ENCODE measurements around the gene LTBP3.

Gene LTBP3

DNA sequence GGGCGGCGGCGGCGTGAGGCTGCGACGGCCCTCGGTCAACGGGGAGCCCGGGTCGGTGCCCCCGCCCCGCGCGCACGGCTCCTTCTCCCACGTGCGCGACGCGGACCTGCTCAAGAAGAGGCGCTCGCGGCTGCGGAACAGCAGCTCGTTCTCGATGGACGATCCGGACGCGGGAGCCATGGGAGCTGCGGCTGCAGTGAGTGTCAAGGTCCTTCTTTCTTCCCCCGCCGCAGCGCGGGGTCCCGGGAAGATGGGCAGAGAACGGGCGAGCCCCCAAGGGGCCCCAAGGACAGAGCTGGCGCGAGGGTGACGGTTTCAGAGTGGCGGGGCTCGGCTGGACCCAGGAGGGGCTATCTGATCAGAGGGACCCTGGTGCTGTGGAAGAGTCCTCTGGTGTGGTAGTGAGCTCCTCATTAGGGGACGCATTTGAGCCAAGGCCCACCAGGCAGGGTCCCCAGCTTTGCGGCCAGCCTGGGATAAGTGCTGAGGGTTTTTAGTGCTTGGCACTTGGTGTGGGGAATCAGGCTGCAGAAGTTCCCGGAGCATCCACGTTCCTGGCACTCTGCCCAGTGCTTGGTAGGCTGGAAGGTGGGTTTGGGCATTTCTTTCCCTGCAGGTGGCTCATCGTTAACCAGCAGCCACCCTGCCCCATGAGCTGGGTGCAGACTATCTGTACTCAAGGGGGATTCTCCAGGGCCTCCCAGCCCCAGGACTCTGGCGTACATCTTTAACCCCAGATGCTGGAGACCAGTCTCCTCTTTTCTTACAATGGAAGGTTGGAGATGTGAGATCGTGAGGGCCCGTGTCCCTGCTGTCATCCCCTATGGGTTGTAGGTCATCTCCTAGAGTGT lies 27.5 kb upstream of the LTBP3 start:
- no peak for DNase-seq

DNA sequence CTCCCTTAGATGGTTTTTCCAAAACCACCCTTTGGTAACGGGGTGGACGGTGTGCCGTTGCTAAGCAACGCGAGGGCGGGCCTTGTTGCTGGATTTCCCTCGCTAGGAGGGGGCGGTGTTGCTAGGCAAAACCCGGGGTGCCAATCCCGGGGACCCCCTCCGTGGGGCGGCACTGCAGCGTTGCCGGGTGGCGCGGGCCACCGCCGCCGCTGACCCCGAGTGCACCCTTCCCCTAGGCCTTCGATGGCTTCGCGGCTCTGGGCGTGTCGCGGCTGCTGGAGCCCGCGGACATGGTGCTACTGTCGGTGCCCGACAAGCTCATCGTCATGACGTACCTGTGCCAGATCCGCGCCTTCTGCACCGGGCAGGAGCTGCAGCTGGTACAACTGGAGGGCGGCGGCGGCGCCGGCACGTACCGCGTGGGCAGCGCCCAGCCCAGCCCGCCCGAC lies 26.6 kb upstream of the LTBP3 start:
- DNase-seq = no peak

DNA sequence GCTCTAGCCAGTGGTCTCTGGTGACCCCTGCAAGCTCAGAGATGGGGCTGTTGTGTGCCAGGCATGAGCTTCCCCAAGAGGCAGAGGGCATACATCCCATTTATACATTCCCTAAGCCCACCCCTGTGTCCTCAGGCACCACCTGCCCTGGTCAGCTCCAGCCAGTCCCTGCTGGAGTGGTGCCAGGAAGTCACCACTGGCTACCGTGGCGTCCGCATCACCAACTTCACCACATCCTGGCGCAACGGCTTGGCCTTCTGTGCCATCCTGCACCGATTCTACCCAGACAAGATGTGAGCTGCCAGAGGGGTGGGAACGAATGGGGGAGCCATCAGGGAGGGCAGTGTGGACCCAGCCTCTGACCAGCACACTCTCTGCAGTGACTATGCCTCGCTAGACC lies 25.9 kb upstream of the LTBP3 start:
- DNase-seq = no peak

DNA sequence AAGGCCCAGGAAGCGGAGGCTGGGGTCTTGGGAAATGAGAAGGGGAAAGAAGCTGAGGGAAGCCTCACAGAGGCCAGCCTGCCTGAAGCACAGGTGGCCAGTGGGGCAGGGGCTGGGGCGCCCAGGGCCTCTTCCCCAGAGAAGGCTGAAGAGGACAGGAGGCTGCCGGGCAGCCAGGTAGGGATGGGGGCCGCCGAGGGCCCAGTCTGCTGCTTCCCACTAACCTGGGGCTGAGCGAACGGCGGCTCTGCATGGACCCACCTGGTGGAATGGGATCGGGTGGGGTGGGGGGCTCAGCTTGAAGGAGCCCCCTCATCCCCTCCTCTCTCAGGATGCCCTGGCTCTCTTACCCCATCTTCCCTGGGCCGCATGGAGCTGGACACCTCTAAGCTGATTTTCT lies 25.4 kb upstream of the LTBP3 start:
- no peak for DNase-seq

DNA sequence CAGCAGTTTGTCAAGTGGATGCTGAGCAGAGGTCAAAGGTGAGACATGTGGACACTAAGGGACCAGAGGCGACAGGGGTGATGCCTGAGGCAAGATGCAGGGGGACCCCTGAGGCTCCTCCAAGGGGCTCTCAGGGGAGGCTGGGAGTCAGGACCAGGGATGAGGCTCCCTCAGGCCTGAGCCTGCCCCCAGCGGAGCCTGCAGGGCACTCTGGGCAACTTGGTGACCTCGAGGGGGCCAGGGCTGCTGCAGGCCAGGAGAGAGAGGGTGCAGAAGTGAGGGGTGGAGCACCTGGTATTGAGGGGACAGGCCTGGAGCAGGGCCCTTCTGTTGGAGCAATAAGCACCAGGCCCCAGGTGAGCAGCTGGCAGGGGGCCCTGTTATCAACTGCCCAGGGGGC lies 23.8 kb upstream of the LTBP3 start:
- no peak for DNase-seq

DNA sequence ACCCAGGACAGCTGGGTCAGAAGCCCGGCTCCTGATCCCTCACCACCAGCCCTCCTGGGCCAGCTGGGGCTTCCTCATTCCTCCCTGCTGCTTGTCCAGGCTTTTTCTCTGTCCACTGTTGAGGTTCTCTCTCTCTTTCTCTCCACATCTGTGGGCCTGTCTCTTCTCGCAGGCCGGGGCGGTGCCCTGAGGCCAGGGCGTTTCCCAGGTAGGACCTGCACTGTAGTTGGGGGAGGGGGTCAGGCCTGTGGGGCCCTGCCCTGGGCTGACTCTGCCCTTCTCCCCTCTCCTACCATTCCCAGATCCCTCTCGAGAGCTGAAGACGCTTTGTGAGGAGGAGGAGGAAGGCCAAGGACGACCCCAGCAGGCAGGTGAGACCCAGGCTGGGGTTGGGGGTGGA lies 22.6 kb upstream of the LTBP3 start:
- no peak for DNase-seq

DNA sequence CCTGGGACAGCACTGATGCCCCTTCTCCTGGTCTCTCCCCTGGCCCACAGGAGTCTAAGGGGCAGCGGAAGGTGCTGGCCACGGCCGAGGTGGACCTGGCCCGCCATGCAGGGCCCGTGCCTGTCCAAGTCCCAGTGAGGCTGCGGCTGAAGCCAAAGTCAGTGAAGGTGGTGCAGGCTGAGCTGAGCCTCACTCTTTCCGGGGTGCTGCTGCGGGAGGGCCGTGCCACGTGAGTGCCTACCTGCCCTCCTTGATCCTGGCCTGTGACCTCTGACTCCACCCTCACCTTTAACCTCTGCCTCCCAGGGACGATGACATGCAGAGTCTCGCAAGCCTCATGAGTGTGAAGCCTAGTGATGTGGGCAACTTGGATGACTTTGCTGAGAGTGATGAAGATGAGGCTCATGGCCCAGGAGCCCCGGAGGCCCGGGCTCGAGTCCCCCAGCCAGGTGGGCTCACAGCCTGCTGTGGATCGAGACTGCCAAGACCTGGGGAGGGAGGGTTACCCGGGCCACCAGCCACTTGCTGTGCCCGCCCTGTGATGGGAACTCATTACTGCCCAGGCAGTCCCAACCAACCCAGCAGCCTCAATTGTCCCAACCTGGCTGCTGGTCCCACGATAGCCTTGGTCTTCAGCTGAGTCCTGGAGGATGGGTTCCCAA lies 22.0 kb upstream of the LTBP3 start:
- no peak for DNase-seq

DNA sequence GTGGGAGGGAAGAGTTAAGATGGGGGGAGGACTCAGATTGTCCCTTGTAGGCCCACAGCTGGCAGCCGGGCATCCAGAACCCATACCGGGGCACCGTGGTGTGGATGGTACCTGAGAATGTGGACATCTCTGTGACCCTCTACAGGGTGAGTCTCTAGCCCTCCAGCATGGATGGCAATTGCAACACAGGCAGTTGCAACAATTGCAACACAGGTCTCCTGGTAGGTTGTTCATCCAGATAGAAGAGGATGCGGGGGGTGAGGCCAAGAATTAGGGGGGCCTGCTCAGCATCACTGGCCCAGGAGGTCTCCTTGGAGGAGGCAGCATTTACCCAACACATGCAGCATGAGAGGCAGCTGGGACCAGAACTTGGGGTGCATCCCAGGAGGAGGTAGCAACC lies 21.1 kb upstream of the LTBP3 start:
- DNase-seq = no peak

DNA sequence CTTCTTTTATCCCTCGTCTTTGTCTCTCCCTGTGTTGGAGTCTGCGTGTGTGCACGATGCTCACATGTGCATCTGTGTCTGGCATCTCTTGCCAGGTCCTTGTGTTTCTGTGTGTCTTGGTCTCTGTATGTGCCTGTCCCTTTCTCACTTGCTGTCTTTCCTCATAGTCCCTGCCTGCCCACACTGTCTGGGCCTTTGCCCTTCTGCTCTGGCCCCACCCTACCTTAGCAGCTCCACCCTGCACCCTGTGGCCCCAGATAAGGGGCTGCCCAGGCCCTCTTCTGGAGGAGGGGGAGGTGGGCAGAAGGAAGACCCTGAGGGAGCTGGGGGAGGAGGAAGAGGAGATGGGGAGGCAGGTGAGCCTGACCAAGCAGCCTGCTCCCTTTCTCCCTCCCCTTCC lies 20.5 kb upstream of the LTBP3 start:
- no peak for DNase-seq

DNA sequence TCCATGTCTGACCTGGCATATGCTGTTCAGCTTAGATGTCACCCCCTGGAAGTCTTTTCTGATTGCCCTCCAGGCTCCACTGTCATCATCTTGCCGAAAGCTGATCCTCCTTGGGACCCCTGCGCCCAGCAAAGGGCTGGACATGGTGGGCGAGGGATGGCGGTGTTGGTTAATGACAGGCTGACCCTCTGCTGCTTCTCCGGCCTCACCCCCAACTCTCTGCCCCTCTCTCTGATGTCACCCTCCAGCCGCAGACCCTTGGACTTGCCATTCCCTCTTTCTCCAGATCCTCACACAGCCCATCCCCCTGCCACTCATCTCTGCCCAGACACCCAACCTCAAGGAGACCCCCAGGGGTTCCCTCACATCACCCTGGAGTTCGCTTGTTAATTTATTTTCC lies 20.0 kb upstream of the LTBP3 start:
- no peak for DNase-seq

DNA sequence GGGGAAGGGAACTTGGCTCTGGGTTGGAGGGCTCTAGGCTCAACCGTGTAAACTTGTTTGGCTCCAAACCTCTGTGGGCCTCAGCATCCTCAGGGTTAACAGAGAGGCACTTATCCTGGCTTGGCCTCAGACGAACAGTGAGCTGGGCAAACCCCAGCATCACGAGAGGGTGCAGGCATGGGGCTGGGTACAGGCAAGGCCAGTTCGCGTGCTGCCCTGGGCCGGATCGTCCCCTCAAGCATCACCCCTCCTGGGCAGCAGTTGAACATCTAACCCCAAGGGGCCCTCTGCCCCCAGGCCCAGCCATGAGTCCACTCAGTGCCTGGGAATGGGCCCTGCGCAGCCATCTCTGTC lies 19.6 kb upstream of the LTBP3 start:
- no peak for DNase-seq

DNA sequence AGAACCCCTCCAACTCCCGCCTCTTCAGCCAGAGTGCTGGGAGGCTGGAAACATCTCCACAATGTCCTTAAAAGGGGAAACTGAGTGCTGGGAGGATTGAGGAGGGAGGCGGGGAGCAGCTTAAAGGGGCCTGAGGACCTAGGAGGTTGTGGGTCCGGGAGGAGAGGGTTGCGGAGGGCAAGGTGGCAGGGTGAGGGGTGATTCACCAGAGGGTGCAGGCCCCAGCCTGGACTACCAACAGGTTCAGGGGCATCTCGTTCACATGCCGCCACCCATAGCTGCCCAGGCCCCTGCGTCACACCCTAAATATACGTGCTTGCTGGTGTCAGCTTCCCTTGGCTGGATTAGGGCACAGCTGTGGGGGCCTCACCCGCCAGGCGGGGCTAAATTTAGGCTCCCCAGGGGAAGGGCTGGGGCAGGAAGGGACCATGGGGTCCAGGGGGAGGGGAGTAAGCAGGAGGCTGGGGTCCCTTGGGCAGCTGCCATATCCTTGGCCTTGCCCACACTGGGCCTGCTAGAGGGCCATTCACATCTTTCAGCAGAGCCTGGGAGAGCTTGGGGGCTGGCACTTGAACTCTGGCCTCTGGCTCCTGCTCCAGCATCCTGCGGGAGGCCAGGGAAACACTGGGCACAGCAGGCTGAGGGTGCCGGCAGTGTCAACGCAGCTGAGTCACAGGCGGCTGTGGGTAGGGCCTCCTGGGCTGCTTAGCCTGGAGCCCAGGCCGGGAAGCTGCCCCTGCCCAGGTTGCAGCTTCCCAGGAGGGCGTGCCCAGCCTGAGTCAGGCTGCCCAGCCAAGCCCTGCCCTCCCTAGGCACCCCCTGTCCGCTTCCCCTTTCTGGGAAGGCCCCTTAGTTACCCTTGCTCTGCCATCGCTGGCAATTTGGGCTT lies 19.0 kb upstream of the LTBP3 start:
- DNase-seq = peak; percentile 84

DNA sequence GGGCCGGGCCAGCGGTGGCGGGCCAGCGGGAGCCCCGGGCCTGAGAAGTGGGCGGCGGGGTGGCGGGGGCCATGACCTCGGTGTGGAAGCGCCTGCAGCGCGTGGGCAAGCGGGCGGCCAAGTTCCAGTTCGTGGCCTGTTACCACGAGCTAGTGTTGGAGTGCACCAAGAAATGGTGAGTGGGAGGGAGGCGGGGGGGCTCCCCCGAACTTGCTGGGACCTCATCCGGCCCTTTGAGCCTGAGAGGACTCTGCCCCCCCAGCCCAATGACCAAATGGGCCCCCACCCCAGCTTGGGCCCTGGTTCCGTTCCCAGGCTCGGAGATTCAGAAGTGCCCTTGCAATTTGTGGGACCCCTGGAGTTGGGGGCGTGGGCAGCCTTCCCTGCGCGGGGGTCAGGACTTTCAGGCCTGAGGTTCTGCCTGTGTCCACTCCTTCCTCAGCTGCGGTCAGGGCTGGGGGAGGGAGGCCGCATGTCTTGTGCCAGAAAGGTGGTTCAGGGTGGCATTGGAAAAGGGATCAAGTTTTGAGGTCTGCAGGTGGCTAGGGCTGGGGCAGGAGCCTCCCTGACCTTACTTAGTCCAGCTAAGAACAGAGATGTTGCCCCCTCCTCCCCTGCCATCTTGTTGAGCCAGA lies 18.2 kb upstream of the LTBP3 start:
- DNase-seq = no peak

DNA sequence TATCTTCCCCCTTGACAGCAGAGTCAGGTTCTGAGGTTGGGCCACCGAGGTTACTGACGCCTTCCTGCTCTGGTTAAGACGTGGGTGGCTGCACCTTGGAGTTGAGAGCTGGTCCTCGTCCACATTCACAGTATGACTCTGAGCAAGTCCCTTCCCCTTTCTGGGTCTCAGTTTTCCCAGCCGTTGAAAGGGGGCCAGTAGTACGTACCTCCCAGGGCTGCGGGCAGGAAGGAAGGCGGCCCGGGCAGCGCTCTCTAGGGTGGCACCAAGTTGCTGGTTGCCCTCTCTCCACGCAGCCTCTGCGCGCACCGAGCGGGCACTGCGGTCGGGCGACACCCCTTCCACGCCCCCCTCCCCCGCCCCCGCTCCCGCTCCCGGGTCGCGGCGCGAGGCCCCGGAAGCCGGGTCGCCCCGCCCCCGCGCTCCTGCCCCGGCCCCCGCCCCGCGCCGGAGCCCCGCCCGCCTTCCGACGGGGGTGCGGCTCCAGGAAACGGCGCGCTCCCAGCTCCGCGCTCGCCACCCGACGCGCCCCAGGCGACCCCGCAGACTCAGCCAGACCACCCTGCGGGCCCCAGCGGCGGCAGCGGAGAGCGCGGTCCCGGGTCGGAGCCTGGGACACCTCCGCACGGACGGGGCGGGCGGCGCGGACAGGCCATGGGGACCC lies 17.5 kb upstream of the LTBP3 start, which contains the start of gene EHBP1L1:
EHBP1L1 (plus strand) TSS at position 486 of the 664 bp plus-strand sequence. CDS start 250 bp downstream, outside the sequence.
- DNase-seq = peak; percentile 86

DNA sequence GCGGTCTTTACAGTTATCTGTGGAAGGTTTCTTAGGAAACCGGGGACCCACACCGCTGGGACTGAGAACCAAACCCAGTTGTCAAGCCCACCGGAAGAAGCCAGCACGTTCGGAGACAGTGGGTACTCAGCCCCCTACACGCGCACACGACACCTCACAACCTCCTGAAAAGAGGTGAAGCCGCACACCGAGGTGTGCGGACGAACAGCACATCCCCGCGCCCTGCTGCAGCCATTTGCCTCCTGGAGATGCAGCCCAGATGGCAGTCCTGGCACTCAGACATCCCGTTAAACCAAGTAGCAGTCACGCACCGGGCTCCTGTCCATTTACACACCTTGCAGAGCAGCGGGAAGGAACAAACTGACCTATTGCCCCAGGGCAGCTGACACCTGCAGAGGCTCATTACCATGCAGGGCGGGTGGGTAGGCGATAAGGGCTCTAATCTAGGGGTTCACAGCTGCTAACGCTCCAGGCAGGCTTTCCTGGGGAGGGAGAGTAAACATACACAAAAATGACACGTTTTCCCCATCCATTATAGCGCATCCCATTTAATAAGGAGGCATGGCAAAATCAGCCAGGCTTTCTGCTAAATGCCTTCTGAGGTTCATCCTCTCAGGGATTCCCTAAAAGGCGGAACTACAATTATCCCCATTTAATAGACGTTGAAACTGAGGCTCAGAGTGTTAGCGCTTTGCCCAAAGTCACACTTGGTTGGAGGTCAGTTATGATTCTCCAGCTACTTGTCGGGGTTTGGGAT lies 16.8 kb upstream of the LTBP3 start:
- DNase-seq = no peak

DNA sequence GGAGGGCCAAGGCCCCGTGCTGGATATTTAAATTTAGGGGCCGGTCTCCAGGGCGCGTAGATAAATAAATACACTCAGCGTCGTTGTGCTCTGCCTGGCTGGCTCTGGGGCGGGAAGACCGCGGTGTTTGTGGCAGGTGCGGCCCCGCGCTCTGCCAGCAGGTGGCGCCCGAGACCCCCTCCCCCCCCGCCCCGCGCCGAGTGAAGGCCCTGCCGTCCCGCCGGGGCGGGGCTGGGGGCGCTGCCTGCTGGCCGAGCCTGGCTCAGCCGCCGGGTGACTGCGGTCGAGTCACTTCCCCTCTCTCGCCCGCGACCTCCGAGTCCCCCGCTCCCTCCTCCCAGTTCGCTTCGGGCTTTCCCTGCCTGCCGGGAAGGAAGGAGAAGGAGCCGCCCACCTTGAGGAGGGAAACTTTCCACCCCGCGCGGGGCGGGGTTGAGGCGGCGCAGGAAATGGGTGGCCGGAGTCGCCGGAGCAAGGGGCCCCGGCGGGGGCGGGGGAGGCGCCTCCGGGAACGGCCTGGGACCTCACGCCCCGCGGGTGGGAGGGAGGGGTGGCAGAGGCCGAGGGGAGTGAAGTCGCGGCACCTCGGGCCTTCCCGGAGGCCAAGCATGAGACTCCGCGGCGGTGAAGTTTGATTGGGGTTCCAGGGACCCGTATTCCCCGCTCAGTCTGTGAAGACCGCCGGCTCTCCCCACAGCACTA lies 16.1 kb upstream of the LTBP3 start:
- DNase-seq = peak; percentile 95

DNA sequence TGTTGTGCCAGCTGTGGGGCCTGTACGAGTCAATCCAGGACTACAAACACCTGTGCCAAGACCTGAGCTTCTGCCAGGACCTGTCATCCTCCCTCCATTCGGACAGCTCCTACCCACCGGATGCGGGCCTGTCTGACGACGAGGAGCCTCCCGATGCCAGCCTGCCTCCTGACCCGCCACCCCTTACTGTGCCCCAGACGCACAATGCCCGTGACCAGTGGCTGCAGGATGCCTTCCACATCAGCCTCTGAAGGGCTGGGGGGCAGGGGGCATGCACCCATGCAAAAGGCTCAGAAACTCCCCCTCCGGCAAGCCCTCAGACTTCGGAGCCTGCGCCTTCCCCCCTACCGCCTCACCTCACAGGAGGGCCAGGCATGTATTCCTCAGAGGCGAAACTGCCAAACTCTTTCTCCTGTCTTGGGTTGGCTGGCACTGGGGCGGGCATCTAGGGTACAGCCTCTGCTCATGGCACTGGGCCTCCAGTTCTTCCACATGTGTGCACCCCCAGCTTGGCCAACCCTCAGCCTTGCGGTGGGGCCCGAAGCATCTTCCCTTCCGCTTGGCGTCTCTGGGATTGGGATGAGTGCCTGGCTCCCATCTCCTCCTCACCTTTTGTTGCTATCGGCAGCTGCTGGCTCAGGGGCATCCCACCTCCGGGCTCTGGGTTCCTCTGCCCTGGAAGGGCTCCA lies 15.4 kb upstream of the LTBP3 start:
- DNase-seq = no peak

DNA sequence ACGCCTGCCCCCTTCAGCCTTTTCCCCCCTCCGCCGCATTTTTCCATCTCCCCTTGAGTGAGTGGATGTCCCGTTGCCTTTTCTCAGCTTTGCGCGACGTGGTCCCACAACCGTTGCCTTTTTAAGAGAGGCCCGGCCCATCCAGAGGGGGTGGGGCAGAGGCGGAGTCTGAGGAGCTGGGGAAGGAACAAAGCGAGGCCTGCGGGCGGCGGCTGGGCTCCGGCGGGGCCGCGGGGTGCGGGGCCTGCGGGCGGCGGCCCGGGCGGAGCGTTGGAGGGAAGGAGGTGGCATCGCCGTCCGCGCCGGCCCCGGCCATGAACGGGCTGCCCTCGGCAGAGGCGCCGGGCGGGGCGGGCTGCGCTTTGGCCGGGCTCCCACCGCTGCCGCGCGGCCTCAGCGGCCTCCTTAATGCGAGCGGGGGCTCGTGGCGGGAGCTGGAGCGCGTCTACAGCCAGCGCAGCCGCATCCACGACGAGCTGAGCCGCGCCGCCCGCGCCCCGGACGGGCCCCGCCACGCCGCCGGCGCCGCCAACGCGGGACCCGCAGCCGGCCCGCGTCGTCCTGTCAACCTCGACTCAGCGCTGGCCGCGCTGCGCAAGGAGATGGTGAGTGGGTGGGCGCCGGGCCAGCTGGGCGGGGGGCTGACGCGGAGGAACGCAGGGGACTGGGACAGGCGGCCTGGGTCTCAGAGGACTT lies 14.3 kb upstream of the LTBP3 start, which contains the start of gene FAM89B:
FAM89B (plus strand) TSS at position 183 of the 696 bp plus-strand sequence; CDS start at position 315, 132 bp downstream.
- DNase-seq = peak; percentile 89

DNA sequence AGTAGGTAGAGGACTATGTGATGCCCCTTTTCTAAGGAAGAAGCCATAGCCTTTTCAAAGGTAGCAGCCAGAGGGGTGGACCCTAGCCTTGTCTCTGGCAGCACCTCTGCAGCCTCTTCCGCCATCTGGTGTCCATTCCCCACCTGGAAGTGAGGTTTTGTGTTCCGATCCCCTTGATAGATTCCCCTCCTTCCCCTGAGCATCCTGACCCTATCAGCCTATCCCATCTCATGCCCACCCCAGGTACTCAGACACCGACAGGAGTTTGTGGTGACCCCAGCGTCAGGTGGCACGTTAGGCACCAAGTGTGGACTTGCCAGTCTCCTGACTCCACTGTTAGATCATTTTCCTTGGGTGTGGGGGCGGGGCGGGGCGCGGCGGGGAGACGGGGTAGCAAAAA lies 13.8 kb upstream of the LTBP3 start:
- no peak for DNase-seq
